Neural progenitor cell (in vitro differentiated cells): ENCODE results near the gene OTUD7B.

Source experiments
- EZH2 ChIP-seq: fragments of 200-600 bp; sonication (generic); IDR thresholded peaks from 2 replicates; pipeline ENCODE4 v1.6.1; 2017; ENCODE audit warnings: antibody characterized with exemption, mild to moderate bottlenecking, moderate library complexity
- TF ChIP-seq, protein P1 (sequence below): fragments of 200-600 bp; sonication (generic); IDR thresholded peaks from 2 replicates; pipeline ENCODE4 v1.5.1; 2017; ENCODE audit warnings: antibody characterized with exemption, mild to moderate bottlenecking

DNA sequence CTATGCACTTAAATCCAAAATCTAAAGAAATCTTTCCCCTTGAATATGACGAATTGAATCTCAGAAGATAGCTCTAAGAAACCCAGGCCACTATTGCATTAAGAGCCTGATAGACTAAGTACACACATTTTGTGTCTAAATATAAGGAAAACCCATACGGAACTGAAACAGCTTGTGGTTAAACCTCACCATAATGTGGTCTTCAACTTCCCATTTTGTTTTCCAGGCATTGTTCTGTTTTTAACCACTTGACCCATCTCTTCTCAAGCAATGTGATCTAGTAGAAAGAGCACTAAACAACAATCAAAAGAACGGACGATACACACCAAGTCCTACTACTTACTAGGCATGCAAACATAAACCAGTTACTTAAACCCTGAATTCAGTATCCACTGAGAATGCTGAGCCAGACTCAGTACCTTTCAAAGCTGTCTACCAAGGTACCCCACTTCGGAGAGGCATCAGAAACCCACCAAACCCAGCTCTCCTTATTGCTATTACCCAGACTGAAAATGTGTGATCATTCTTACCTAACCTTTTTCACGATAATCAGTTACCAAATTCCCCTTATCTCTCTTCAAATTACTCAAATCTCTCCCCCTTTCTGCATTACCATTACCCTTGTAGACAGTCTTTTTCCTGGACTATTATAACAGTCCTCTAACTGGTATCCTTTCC is 12.8 kb downstream of the OTUD7B start:
- TF ChIP-seq, protein P1, sequence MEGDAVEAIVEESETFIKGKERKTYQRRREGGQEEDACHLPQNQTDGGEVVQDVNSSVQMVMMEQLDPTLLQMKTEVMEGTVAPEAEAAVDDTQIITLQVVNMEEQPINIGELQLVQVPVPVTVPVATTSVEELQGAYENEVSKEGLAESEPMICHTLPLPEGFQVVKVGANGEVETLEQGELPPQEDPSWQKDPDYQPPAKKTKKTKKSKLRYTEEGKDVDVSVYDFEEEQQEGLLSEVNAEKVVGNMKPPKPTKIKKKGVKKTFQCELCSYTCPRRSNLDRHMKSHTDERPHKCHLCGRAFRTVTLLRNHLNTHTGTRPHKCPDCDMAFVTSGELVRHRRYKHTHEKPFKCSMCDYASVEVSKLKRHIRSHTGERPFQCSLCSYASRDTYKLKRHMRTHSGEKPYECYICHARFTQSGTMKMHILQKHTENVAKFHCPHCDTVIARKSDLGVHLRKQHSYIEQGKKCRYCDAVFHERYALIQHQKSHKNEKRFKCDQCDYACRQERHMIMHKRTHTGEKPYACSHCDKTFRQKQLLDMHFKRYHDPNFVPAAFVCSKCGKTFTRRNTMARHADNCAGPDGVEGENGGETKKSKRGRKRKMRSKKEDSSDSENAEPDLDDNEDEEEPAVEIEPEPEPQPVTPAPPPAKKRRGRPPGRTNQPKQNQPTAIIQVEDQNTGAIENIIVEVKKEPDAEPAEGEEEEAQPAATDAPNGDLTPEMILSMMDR, result no peak
- no peak for TF ChIP-seq EZH2
